IMR-90 (cell line): ENCODE data around the gene MPZL3. TPM values are rescaled to one million over a fixed set of nuclear protein-coding genes. Genes with fewer than 3 reads are reported as not detected.

Source experiments
- ATAC-seq: fragments of 200-7000 bp; cut with Tn5 transposase; 2 replicates; pipeline ENCODE4 v1.9.1; 2020; ENCODE audit warnings: low read depth, mild to moderate bottlenecking, moderate library complexity
- BruUV-seq: library from RNA; stranded (reverse); fragments of 400-500 nt; replicated peaks from 2 replicates; lab custom pipeline; 2021; lab: Mats Ljungman, UMichigan
- CTCF ChIA-PET: fragments of 300-600 bp; formaldehyde crosslinking; extraction: SDS; loops from one replicate; lab custom pipeline; 2021; ENCODE audit warnings: antibody characterized with exemption; lab: Yijun Ruan, JAX
- POLR2A ChIA-PET: fragments of 300-600 bp; sonication (Branson Sonifier 250); formaldehyde crosslinking; loops from one replicate; lab custom pipeline; 2022; ENCODE audit warnings: antibody characterized with exemption; ENCODE audit not compliant: unreplicated experiment; lab: Charles Lee
- DNase-seq: peaks from one replicate; pipeline ENCODE4 v3.0.0; 2013
- H2AFZ ChIP-seq: replicated peaks from 2 replicates; pipeline ENCODE3; 2013; ENCODE audit warnings: low read length, mild to moderate bottlenecking; ENCODE audit not compliant: poor library complexity
- H2AK5ac ChIP-seq: 2 replicates; pipeline ENCODE4 v1.6.1; 2013; ENCODE audit warnings: low read depth, low read length, inconsistent platforms
- H2AK9ac ChIP-seq: replicated peaks from 2 replicates; pipeline ENCODE3; 2013; ENCODE audit warnings: mild to moderate bottlenecking, low read depth, low read length, moderate library complexity; ENCODE audit not compliant: poor library complexity
- H2BK120ac ChIP-seq: 2 replicates; pipeline ENCODE4 v1.6.1; 2013; ENCODE audit warnings: low read depth, low read length, inconsistent platforms
- H2BK15ac ChIP-seq: 3 replicates; pipeline ENCODE4 v1.6.1; 2013; ENCODE audit warnings: low read depth, low read length, inconsistent platforms
- H2BK20ac ChIP-seq: 2 replicates; pipeline ENCODE4 v1.6.1; 2013; ENCODE audit warnings: low read depth, mild to moderate bottlenecking, inconsistent platforms, low read length, moderate library complexity
- H2BK5ac ChIP-seq: 2 replicates; pipeline ENCODE4 v1.6.1; 2013; ENCODE audit warnings: mild to moderate bottlenecking, low read depth, low read length, inconsistent platforms; ENCODE audit not compliant: poor library complexity, severe bottlenecking
- H3K14ac ChIP-seq: replicated peaks from 2 replicates; pipeline ENCODE4 v1.6.1; 2013; ENCODE audit warnings: low read depth, low read length, inconsistent platforms
- H3K18ac ChIP-seq: 2 replicates; pipeline ENCODE4 v1.6.1; 2013; ENCODE audit warnings: low read depth, low read length, control low read depth
- H3K23ac ChIP-seq: 2 replicates; pipeline ENCODE4 v1.6.1; 2013; ENCODE audit warnings: low read depth, low read length, inconsistent platforms
- H3K27ac ChIP-seq: 2 replicates; pipeline ENCODE4 v1.5.1; 2013; ENCODE audit warnings: mild to moderate bottlenecking, control low read depth, low read length; ENCODE audit not compliant: insufficient read depth
- H3K27me3 ChIP-seq: 2 replicates; pipeline ENCODE4 v1.6.1; 2013; ENCODE audit warnings: low read length; ENCODE audit not compliant: control insufficient read depth, insufficient read depth
- H3K36me3 ChIP-seq: 2 replicates; pipeline ENCODE4 v1.6.1; 2013; ENCODE audit warnings: low read length, mixed read lengths; ENCODE audit not compliant: control insufficient read depth, insufficient read depth
- H3K4ac ChIP-seq: 2 replicates; pipeline ENCODE4 v1.6.1; 2013; ENCODE audit warnings: low read depth, low read length, inconsistent platforms
- H3K4me1 ChIP-seq: 2 replicates; pipeline ENCODE4 v1.6.1; 2013; ENCODE audit warnings: low read length, mixed read lengths; ENCODE audit not compliant: control insufficient read depth, insufficient read depth
- H3K4me2 ChIP-seq: 2 replicates; pipeline ENCODE4 v1.6.1; 2013; ENCODE audit warnings: low read depth, mild to moderate bottlenecking, control low read depth, low read length, moderate library complexity
- H3K4me3 ChIP-seq: 2 replicates; pipeline ENCODE4 v1.5.1; 2013; ENCODE audit warnings: low read depth, mild to moderate bottlenecking, control low read depth, low read length, moderate library complexity; ENCODE audit not compliant: insufficient read depth
- H3K56ac ChIP-seq: 2 replicates; pipeline ENCODE4 v1.6.1; 2013; ENCODE audit warnings: low read length, inconsistent platforms; ENCODE audit not compliant: insufficient read depth; ENCODE audit errors: extremely low read depth
- H3K79me1 ChIP-seq, 2 experiments: 2 replicates each; pipeline ENCODE4 v1.6.1; 2013; ENCODE audit warnings: low read length in 2 of 2, inconsistent platforms in 1 of 2, low read depth in 1 of 2
- H3K9ac ChIP-seq: 2 replicates; pipeline ENCODE4 v1.6.1; 2013; ENCODE audit warnings: low read depth, low read length, control low read depth
- H3K9me1 ChIP-seq: 2 replicates; pipeline ENCODE4 v1.6.1; 2013; ENCODE audit warnings: low read length, inconsistent platforms; ENCODE audit not compliant: insufficient read depth
- H3K9me3 ChIP-seq: 2 replicates; pipeline ENCODE4 v1.6.1; 2013; ENCODE audit warnings: low read length; ENCODE audit not compliant: control insufficient read depth, insufficient read depth
- H4K20me1 ChIP-seq: 2 replicates; pipeline ENCODE4 v1.6.1; 2013; ENCODE audit warnings: low read length, inconsistent platforms; ENCODE audit not compliant: insufficient read depth
- H4K5ac ChIP-seq: 2 replicates; pipeline ENCODE4 v1.6.1; 2013; ENCODE audit warnings: mild to moderate bottlenecking, low read depth, low read length, control low read depth
- H4K8ac ChIP-seq, 2 experiments: 2 replicates each; pipeline ENCODE4 v1.6.1; 2013; ENCODE audit warnings: low read depth in 2 of 2, low read length in 2 of 2, control low read depth in 1 of 2, inconsistent platforms in 1 of 2
- H4K91ac ChIP-seq: 2 replicates; pipeline ENCODE4 v1.6.1; 2013; ENCODE audit warnings: low read depth, low read length, inconsistent platforms; ENCODE audit not compliant: insufficient read depth
- BHLHE40 ChIP-seq: fragments of 150-350 bp; IDR thresholded peaks from 2 replicates; pipeline ENCODE4 v1.6.1; 2016; ENCODE audit warnings: mild to moderate bottlenecking, low read depth, low read length
- CEBPB ChIP-seq: IDR thresholded peaks from 2 replicates; pipeline ENCODE4 v1.6.1; 2012; ENCODE audit warnings: low read depth, low read length, improper control_type of control experiment
- CHD1 ChIP-seq: IDR thresholded peaks from 2 replicates; pipeline ENCODE4 v1.6.1; 2012; ENCODE audit warnings: low read depth, low read length, improper control_type of control experiment
- FOS ChIP-seq: fragments of 150-350 bp; IDR thresholded peaks from 2 replicates; pipeline ENCODE4 v1.6.1; 2016; ENCODE audit warnings: low read depth, low read length
- MAFK ChIP-seq: IDR thresholded peaks from 2 replicates; pipeline ENCODE4 v1.6.1; 2012; ENCODE audit warnings: low read depth, low read length, improper control_type of control experiment
- MAZ ChIP-seq: IDR thresholded peaks from 2 replicates; pipeline ENCODE4 v1.6.1; 2012; ENCODE audit warnings: low read depth, mild to moderate bottlenecking, low read length, improper control_type of control experiment, moderate library complexity, borderline replicate concordance
- MXI1 ChIP-seq: IDR thresholded peaks from 2 replicates; pipeline ENCODE4 v1.6.1; 2012; ENCODE audit warnings: low read depth, mild to moderate bottlenecking, low read length, moderate library complexity, borderline replicate concordance
- NFE2L2 ChIP-seq: fragments of 150-350 bp; IDR thresholded peaks from 2 replicates; pipeline ENCODE4 v1.6.1; 2016; ENCODE audit warnings: low read depth, mild to moderate bottlenecking, low read length
- POLR2A ChIP-seq: IDR thresholded peaks from 2 replicates; pipeline ENCODE4 v1.6.1; 2012; ENCODE audit warnings: mild to moderate bottlenecking, low read depth, low read length
- RAD21 ChIP-seq: IDR thresholded peaks from 2 replicates; pipeline ENCODE4 v1.6.1; 2012; ENCODE audit warnings: low read length, improper control_type of control experiment
- RCOR1 ChIP-seq: IDR thresholded peaks from 2 replicates; pipeline ENCODE4 v1.6.1; 2012; ENCODE audit warnings: mild to moderate bottlenecking, low read length, improper control_type of control experiment; ENCODE audit not compliant: insufficient replicate concordance
- RFX5 ChIP-seq: IDR thresholded peaks from 2 replicates; pipeline ENCODE4 v1.8.0; 2012; ENCODE audit warnings: low read depth, mild to moderate bottlenecking, low read length, moderate library complexity
- SMC3 ChIP-seq: fragments of 150-350 bp; IDR thresholded peaks from 2 replicates; pipeline ENCODE4 v1.6.1; 2016; ENCODE audit warnings: low read depth, mild to moderate bottlenecking, antibody characterized with exemption, low read length, moderate library complexity
- USF2 ChIP-seq: fragments of 150-350 bp; IDR thresholded peaks from 2 replicates; pipeline ENCODE4 v1.6.1; 2017; ENCODE audit warnings: mild to moderate bottlenecking, antibody characterized with exemption, low read length, low read depth
- WGBS, 2 experiments: methylation state at CpG; one replicate each; pipeline versions ENCODE4 v1.1.5 to v1.1.7; 2013; ENCODE audit warnings: missing lambda C conversion rate in 2 of 2; ENCODE audit not compliant: insufficient read length in 1 of 2; ENCODE audit errors: extremely low coverage in 2 of 2; 5-methylcytosine and 5-hydroxymethylcytosine counted together
- dilution Hi-C: fragments of 300-500 bp; cut with HindIII; formaldehyde crosslinking; loops from one replicate; pipeline ENCODE4 v1.14.3; 2018; ENCODE audit warnings: low sequenced_read_pairs; ENCODE audit not compliant: unreplicated experiment
- in situ Hi-C: fragments of 300-500 bp; cut with MboI; formaldehyde crosslinking; loops from 3 replicates; pipeline ENCODE4 v1.14.3; 2019; ENCODE audit warnings: low sequenced_read_pairs, inconsistent platforms, mixed read lengths
- intact Hi-C: fragments of 100-400 bp; cut with micrococcal nuclease; formaldehyde crosslinking; loops from 2 replicates; pipeline ENCODE4 v1.10.0; 2022
- polyA plus RNA-seq, 3 experiments: library from polyadenylated mRNA; depleted of rRNA; stranded (reverse); fragments of >200 nt; gene quantifications; 2 replicates each; pipeline ENCODE4 v1.2.3, GENCODE V29; 2012; ENCODE audit warnings: low replicate concordance in 1 of 3
- total RNA-seq: library from RNA; depleted of rRNA; stranded (reverse); fragments of >200 nt; gene quantifications from 2 replicates; pipeline ENCODE4 v1.2.3, GENCODE V29; 2012
- TF ChIP-seq, protein P1 (sequence below): fragments of 150-350 bp; IDR thresholded peaks from 2 replicates; pipeline ENCODE4 v1.6.1; 2016; ENCODE audit warnings: low read depth, mild to moderate bottlenecking, low read length, moderate library complexity, borderline replicate concordance
- TF ChIP-seq, protein P2 (sequence below): conservative IDR thresholded peaks from 2 replicates; pipeline ENCODE4 v1.5.1; 2012; ENCODE audit warnings: mild to moderate bottlenecking, low read depth, low read length, improper control_type of control experiment

The MPZL3 gene
- total and polyA plus RNA-seq, 2 of the 4 experiments (the other 2 are of a cell fraction): 0.15 to 0.36 TPM

- Histone ChIP-seq H2AFZ (no peak overlapping the region), H3K18ac (no peak overlapping the region), H3K4me1 (no peaks in the 10 kb centered on the region), H2BK20ac (no peak overlapping the region), H2AK9ac (no peak overlapping the region), H3K23ac (no peak overlapping the region), H4K20me1 (no peaks in the 10 kb centered on the region), H3K56ac (no peak overlapping the region), H3K27ac (no peak overlapping the region), H3K27me3 (peaks cover 20% of the 10 kb centered on the region), H3K36me3 (no peaks in the 10 kb centered on the region), H3K79me1 (no peaks in the 10 kb centered on the region), H3K9ac (no peak overlapping the region), H3K4ac (no peak overlapping the region), H2BK15ac (no peak overlapping the region), H3K14ac (no peak overlapping the region), H2BK120ac (no peak overlapping the region), H3K9me1 (no peaks in the 10 kb centered on the region), H4K91ac (no peak overlapping the region), H3K9me3 (no peaks in the 10 kb centered on the region), H4K8ac (no peak overlapping the region), H2AK5ac (no peak overlapping the region), H2BK5ac (no peak overlapping the region), H3K4me2 (no peak overlapping the region), H3K4me3 (no peak overlapping the region), H4K5ac (no peak overlapping the region)
- ChIA-PET POLR2A (no interaction called here), CTCF (no interaction called here)
- DNase-seq (no peak), ATAC-seq (no peak)
- in situ Hi-C loops: no loop called here
- dilution Hi-C loops: no loop called here
- BruUV-seq: no TSS peak
- 17% methylated on average over 2 of the region's 7 CpGs; no CpG with 5 or more reads in 1 of the 2 experiments for WGBS, 2 experiments
- intact Hi-C loops: no loop called here
- no peak for TF ChIP-seq MAZ
- TF ChIP-seq POLR2A: no peak
- TF ChIP-seq NFE2L2: no peak
- no peak for TF ChIP-seq BHLHE40
- no peak for TF ChIP-seq SMC3
- no peak for TF ChIP-seq RFX5
- TF ChIP-seq RCOR1: no peak
- no peak for TF ChIP-seq RAD21
- no peak for TF ChIP-seq MAFK
- TF ChIP-seq, protein P1, sequence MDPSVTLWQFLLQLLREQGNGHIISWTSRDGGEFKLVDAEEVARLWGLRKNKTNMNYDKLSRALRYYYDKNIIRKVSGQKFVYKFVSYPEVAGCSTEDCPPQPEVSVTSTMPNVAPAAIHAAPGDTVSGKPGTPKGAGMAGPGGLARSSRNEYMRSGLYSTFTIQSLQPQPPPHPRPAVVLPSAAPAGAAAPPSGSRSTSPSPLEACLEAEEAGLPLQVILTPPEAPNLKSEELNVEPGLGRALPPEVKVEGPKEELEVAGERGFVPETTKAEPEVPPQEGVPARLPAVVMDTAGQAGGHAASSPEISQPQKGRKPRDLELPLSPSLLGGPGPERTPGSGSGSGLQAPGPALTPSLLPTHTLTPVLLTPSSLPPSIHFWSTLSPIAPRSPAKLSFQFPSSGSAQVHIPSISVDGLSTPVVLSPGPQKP: no peak
- TF ChIP-seq FOS: no peak
- TF ChIP-seq, protein P2, sequence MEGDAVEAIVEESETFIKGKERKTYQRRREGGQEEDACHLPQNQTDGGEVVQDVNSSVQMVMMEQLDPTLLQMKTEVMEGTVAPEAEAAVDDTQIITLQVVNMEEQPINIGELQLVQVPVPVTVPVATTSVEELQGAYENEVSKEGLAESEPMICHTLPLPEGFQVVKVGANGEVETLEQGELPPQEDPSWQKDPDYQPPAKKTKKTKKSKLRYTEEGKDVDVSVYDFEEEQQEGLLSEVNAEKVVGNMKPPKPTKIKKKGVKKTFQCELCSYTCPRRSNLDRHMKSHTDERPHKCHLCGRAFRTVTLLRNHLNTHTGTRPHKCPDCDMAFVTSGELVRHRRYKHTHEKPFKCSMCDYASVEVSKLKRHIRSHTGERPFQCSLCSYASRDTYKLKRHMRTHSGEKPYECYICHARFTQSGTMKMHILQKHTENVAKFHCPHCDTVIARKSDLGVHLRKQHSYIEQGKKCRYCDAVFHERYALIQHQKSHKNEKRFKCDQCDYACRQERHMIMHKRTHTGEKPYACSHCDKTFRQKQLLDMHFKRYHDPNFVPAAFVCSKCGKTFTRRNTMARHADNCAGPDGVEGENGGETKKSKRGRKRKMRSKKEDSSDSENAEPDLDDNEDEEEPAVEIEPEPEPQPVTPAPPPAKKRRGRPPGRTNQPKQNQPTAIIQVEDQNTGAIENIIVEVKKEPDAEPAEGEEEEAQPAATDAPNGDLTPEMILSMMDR: no peak
- no peak for TF ChIP-seq CHD1
- no peak for TF ChIP-seq USF2
- TF ChIP-seq CEBPB: no peak
- TF ChIP-seq MXI1: no peak
Observed at GRCh38 chr11:118210323-118210722, 41.8 kb downstream of the MPZL3 start.
